Measurements from ENCODE around the gene ACER3.
"Not testable (repeated sequence)": the region's sequence is repeated elsewhere in the genome, so short reads cannot be mapped to it uniquely, and the experiment has no call there.

The ACER3 gene

GRCh38 chr11:76880314-76880713 lies 19.6 kb downstream of the ACER3 start:
- DNase-seq = peak; percentile 12

- no peak for DNase-seq
These were observed 20.2 kb downstream of the ACER3 start for GRCh38 chr11:76880956-76881355.

- peak; percentile 44 for DNase-seq
These were observed 24.8 kb downstream of the ACER3 start for GRCh38 chr11:76885390-76886097.

- no peak for DNase-seq
These were observed 28.3 kb downstream of the ACER3 start for GRCh38 chr11:76888989-76889388.

- DNase-seq = no peak
These were observed 28.8 kb downstream of the ACER3 start for GRCh38 chr11:76889411-76889975.

- no peak for DNase-seq
These were observed 29.6 kb downstream of the ACER3 start for GRCh38 chr11:76890329-76890728.

- DNase-seq = no peak
These were observed 30.6 kb downstream of the ACER3 start for GRCh38 chr11:76891285-76891684.

GRCh38 chr11:76891793-76892192 lies 31.1 kb downstream of the ACER3 start:
- DNase-seq = no peak

- DNase-seq = no peak
These were observed 31.6 kb downstream of the ACER3 start for GRCh38 chr11:76892306-76892705.

- no peak for DNase-seq
These were observed 36.5 kb downstream of the ACER3 start for GRCh38 chr11:76897233-76897632.

GRCh38 chr11:76901144-76901543 lies 40.4 kb downstream of the ACER3 start:
- DNase-seq = no peak

- DNase-seq = not testable (repeated sequence)
These were observed 40.9 kb downstream of the ACER3 start for GRCh38 chr11:76901622-76902021.

GRCh38 chr11:76902121-76903014 lies 41.6 kb downstream of the ACER3 start:
- DNase-seq = no peak

GRCh38 chr11:76903325-76903724 lies 42.6 kb downstream of the ACER3 start:
- DNase-seq = no peak

- DNase-seq = peak; percentile 21
These were observed 50.1 kb downstream of the ACER3 start for GRCh38 chr11:76910620-76911414.

GRCh38 chr11:76911415-76911808 lies 50.7 kb downstream of the ACER3 start:
- DNase-seq = no peak

- no peak for DNase-seq
These were observed 56.0 kb downstream of the ACER3 start for GRCh38 chr11:76916712-76917111.

GRCh38 chr11:76918941-76919386 lies 58.2 kb downstream of the ACER3 start:
- DNase-seq = peak; percentile 59

GRCh38 chr11:76919467-76919866 lies 58.7 kb downstream of the ACER3 start:
- DNase-seq = no peak

- peak; percentile 74 for DNase-seq
These were observed 59.4 kb downstream of the ACER3 start for GRCh38 chr11:76919887-76920746.

- no peak for DNase-seq
These were observed 66.4 kb downstream of the ACER3 start for GRCh38 chr11:76927160-76927559.

- no peak for DNase-seq
These were observed 74.3 kb downstream of the ACER3 start for GRCh38 chr11:76935042-76935441.
